ENCODE results near the gene GARIN5A.

The GARIN5A gene

DNA sequence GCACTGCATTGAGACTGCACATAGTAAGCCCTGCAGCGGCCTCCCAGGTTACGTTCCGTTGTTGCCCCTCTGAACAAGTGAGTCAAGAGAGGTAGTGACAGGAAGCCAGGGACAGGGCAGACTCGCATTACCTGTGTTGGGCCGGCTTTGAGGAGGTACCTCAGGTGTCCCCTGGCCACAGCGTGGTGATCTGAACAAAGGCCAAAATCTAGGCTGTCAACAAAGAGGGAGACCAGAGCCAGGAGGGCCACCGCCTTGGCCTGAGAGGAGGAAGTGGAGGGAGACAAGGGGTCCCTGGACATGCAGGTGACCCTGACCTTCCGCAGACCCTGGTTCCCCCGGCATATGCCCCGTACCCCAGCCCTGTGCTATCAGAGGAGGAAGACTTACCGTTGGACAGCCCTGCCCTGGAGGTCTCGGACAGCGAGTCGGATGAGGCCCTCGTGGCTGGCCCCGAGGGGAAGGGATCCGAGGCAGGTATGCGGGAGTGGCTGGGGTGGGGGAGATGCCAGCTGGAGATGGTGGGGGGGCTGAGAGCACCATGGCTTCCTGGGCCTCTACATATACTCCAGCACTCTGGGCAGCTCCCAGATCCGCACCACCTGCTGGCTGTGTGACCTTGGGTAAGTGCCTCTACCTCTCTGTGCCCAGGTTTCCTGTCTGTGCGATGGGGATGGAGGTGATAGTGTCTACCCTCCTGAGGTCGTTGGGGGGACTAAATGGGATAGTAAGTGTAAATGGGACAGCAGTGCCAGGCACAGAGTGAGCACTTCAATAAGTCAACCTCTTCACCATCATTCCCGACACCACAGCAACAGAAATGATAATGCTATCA lies 53.2 kb downstream of the GARIN5A start:
- ChIA-PET POLR2A (ENCODE audit: low non-redundant PET) (no interaction called here), CTCF (no interaction called here)
- no peak for DNase-seq (ENCODE audit: low spot score)
- H3K27ac ChIP-seq = no peak overlapping the region
- no peak for TF ChIP-seq CTCF (conservative IDR thresholded peaks at IDR 0.05; ENCODE audit: low read depth)

DNA sequence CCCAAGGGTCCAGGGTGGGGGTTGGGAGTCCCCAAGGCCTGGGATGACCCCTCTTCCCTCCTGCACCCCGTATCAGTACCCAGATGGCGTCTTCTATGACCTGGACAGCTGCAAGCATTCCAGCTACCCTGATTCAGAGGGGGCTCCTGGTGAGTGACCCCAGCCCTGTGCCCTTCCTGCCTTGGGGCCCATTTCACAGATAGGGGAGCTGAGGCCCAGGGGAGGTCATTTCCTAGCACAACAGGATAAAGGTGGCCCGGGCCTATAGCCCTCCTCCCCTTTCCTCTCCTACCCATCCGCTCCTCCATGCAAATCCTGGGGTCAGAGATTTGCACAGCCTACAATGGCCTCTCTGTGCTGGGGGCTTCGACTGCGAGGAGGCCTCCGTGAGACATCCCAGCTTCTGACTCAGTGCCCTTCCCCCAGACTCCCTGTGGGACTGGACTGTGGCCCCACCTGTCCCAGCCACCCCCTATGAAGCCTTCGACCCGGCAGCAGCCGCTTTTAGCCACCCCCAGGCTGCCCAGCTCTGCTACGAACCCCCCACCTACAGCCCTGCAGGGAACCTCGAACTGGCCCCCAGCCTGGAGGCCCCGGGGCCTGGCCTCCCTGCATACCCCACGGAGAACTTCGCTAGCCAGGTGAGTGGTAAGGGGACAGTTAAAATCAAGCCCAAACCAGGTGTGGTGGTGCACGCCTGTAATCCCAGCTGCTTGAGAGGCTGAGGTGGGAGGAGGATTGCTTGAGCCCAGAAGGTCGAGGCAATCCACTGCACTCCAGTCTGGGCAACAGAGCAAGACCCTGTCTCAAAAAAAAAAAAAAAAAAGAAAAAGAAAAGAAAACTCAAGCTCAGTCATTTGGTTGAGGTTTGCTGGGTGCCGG lies 54.0 kb downstream of the GARIN5A start:
- no peak for DNase-seq (ENCODE audit: low spot score)
- no peak for TF ChIP-seq CTCF (conservative IDR thresholded peaks at IDR 0.05; ENCODE audit: low read depth)
- ChIA-PET CTCF (interaction anchor here (0.6 kb wide), 1 partner anchor 1133 kb away, joined by 4 read pairs; no protein-coding TSS in a partner anchor), POLR2A (ENCODE audit: low non-redundant PET) (no interaction called here)
- H3K27ac ChIP-seq = no peak overlapping the region

DNA sequence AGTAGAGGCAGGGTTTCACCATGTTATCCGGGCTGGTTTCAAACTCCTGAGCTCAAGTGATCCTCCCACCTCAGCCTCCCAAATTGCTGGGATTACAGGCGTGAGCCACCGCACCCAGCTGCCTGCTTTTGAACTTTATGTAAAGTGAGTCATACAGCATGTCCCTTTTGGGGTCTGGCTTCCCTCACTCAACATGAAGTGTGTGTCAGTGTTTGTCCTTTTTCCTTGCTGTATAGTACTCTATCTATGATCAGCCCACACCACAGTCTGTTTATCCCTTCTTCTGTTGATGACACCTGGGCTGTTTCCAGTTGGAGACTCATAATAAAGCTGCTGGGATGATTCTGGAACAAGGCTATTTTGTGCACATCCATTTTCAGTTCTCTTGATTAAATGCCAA lies 55.8 kb downstream of the GARIN5A start:
- DNase-seq (ENCODE audit: low spot score) = no peak
- ChIA-PET POLR2A (ENCODE audit: low non-redundant PET) (no interaction called here), CTCF (no interaction called here)
- no peak for TF ChIP-seq CTCF (conservative IDR thresholded peaks at IDR 0.05; ENCODE audit: low read depth)
- H3K27ac ChIP-seq = no peak overlapping the region

- H3K27ac ChIP-seq = no peak overlapping the region
- no peak for TF ChIP-seq CTCF (conservative IDR thresholded peaks at IDR 0.05; ENCODE audit: low read depth)
- POLR2A ChIA-PET (ENCODE audit: low non-redundant PET) = no interaction called here
- no peak for DNase-seq (ENCODE audit: low spot score)
- CTCF ChIA-PET = no interaction called here
Observed at GRCh38 chr19:50420127-50420526, 56.5 kb downstream of the GARIN5A start.

DNA sequence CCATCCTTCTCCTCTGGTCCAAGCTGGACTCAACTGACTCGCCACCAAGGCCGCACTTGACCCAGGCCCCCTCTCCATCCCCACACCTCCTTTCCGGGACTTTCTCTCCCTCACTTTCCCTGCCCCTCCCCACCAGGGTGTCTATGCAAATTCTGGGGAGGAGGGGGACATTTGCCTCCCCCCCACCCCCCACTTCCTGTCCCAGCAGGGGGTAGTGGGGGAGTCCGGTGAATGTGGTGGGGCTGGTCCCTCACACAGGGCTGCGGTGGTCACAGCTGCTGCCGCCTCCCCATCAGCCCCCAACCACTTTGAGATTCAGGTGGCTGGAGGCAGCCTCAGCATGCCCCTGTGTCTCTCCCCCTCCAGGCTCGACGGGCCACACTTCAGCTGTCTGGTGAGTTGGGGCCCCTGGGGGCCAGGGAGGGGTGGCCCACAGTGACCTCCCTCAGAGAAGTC lies 57.0 kb downstream of the GARIN5A start:
- POLR2A ChIA-PET (ENCODE audit: low non-redundant PET) = no interaction called here
- DNase-seq (ENCODE audit: low spot score) = no peak

More for the DNA sequence above, 57.0 kb downstream of the GARIN5A start:
- CTCF ChIA-PET = no interaction called here
- no peak overlapping the region for H3K27ac ChIP-seq
- TF ChIP-seq CTCF (conservative IDR thresholded peaks at IDR 0.05; ENCODE audit: low read depth) = no peak
